Eye (tissue), 1 donor: ENCODE results near the gene ZIC4.

ENCODE experiments used
- DNase-seq: peaks from one replicate; pipeline ENCODE4 v3.0.0-alpha.2; 2015

ZIC4 gene

DNA sequence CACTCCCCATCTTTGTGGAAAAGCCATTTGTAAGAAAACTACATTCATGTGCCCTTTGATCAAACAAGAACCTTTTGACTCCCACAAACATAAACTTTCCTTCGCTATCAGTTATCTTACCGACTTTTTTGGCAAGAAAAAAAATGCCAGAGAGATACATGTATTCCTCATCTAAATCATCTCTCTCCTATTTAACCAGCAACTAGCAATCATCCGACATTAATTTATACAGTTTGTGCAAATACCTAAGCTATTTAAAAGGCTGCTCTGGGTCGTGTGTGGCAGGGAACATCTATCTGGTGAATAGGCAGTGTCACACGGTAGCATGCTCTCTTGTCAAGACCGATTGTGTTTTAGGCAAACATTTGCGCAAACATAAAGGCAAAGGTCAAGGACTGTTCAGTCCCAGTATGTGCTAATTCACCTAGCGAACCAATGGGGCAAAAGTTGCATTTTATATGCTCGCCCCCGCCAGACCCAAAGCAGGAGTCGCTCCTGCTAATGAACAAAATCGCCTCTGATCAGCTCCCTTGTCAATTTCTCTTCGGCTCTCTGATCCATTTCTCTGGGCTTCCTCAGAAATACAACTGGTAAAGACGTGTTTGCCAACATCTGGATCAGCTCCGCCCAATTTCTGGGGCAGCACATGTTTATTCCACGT lies 37.7 kb downstream of the ZIC4 start:
- peak; percentile 72 for DNase-seq

DNA sequence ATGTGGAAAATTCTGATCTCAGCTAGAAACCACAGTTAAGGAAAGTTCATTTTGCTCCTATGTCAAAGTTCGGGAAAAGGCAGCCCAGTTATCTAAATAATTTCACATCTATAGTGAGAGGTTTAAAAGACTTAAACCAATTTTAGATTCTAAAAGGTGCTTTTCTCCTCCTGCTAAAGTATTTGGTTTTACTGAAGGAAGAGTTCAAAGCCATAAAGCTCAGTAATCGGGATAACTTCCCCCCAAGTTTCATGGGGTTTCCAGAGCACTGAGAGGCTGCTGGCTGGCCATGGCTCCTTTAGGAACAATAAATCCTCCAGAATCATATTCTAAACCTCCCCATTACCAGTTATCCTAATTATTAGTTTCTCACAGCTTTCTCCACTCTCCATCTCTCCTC lies 38.2 kb downstream of the ZIC4 start:
- no peak for DNase-seq

DNA sequence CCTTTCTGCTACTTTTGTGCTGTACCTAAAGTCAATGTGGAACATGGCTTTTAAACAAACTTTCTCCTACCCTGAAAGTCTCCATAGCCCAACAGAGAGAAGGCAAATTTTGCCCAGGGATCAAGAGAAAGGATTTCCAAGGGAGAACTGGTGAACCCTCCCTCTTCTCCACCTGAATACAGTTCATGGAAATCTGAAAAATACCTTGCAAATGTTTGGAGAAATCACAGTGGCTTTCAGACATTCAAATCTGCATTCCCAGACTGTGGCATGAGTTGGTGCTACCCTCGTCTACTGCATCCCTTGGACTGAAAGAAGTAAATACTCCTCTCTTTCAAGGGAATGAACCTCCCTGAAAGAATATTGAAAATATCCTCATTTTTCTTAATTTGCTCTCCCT lies 38.7 kb downstream of the ZIC4 start:
- DNase-seq = no peak

- no peak for DNase-seq
Measured at GRCh38 chr3:147365196-147366115, 40.9 kb downstream of the ZIC4 start.

DNA sequence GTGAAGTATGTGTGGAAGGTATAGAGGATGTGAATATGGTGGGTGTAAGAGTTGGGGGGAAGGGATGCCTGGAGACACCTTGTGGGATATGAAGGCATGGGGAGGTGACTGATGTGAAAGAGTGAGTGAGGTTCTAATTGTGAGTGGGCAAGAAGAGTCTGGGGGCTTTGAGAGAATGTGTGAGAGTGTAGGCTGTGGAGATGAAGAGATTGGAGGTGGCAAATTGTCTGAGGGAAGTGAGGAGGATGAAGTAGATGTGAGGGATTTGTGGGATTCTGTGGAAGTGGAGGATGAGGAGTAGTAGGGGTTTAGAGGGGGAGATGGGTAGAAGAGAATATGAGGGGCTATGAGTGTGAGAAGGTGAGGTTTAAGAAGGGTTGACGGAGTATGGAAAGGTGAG lies 41.6 kb downstream of the ZIC4 start:
- no peak for DNase-seq

DNA sequence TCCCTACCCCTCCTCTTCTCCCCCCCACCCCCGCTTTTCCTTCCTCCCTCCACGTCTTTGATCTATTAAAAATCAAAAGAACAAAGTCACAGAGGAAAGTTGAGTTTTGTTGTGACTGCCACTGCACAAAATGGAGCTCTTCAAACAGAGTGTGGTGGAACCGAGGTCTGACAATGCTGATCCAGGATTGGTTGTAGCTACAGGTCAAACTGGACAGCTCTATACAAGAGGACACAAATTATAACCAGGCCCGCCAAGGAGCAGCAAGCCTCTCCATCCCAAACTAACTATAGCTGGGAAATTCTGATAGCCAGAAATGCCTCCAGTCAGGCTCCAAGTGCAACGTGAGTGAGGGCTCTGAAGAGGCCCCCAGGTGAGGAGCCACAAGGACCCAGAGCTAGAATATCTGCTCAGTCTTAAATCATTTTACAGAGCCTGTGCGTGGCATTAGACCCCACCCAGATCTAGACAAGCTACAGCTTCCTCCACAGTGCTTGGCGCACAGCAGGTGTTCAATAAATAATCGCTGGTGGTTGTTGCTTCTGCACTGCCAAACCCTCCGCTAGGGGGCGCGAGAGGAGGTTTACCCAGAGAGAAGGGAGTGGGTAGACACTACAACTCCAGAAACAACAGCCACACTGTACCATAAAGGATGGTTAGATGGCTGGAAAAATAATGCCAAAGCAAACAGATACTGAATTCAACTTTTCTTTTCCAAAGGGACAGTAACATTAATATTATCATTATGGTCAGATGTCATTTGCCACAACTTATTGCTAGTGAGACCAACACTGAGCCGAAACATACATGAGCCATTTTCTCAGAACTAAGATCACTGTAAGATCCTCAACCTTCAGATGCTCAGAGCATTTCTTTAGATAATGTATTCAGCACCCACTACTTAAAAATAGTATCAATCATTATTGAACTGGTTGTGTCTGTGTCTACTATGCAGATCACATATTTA lies 44.6 kb downstream of the ZIC4 start:
- peak; percentile 67 for DNase-seq

GRCh38 chr3:147360646-147361453 lies 45.5 kb downstream of the ZIC4 start:
- DNase-seq = peak; percentile 87

- DNase-seq = no peak
Measured at GRCh38 chr3:147360051-147360439, 46.3 kb downstream of the ZIC4 start.

DNA sequence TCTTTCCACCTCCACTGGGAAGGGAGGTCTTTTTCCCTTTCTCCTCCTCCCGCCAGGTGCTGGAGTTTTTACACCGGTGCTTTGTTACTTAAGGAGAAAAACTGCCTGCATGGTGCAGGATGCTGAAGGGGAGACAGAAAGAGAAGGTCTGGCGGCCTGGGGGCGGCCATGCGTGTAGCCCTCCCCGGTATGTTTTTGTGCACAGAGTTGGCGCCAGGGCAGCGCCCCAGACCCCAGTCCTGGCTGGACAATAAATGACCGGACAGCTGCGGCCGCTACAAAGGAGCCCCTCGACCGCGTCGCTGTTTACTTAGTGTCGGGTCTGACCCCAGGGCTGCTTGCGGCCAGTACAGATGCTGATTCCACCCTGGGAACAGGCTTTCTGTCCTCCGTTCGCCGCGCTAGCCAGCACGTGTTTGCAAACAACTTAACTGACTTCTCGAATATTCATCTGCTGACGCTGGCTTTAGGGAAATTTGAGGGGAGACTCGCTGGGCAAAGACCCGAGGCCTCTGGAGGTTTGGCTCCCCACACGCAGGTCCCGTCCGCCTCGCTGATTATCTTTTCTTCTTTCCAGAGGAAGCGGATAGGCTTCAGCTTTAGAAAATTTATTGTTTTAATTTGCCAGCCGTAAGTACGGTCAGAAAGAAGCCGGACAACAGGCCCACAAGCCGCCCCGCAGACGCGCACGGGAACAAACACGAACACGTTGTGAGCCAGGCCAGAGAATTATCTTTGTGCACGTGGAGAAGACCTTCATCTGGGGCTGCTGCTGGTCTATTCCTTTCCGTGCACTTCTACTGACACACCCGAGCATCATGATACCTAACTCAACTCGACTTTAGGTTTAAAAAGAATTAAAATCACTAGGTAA lies 46.9 kb downstream of the ZIC4 start:
- peak; percentile 66 for DNase-seq

- peak; percentile 45 for DNase-seq
Measured at GRCh38 chr3:147358144-147358992, 48.0 kb downstream of the ZIC4 start.

DNA sequence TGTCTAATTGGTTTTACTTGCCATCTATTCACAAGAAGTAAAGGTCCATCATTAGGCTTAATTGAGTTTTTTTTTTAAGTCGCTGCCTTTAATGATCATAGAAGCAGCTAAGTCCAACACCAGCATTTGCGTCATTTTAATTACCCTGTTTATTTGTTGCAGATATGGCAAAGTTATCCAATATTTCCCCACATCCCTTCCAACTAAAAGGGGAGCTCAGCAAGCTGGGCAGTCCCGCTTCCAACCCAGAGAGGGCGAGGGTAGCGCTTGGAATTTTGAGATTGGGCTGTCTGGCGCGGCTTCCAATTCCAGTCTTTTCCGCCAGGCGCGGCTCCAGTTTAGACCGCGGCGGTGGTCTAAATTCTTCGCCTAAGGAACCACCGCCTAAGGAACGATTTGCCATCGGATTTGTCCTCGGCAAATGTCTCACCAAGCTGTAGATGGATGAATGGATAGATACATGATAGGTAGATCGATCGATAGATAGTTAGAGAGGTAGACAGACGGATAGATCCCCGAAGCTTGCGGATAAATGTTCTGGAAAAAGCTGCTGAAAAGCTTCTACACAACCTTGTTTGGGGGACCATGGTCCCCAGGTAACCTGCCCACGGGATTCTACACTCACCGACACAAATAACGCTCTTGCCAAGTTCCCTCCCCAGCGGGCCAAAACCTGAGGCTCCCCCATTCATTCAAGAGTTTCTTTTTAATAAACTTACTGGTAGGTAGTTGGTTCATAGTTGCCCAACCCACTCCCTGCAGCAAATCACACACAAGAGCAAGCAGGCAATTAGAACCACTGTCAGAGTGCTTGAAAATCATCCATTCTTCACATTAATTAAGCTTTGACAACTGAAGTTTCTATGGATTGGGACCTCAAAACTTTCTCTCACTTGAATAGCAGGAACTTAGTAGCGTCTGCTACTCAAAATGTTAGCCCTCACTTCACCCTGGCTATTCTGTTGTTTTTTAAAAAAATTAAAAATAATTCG lies 49.1 kb downstream of the ZIC4 start:
- peak; percentile 79 for DNase-seq

DNA sequence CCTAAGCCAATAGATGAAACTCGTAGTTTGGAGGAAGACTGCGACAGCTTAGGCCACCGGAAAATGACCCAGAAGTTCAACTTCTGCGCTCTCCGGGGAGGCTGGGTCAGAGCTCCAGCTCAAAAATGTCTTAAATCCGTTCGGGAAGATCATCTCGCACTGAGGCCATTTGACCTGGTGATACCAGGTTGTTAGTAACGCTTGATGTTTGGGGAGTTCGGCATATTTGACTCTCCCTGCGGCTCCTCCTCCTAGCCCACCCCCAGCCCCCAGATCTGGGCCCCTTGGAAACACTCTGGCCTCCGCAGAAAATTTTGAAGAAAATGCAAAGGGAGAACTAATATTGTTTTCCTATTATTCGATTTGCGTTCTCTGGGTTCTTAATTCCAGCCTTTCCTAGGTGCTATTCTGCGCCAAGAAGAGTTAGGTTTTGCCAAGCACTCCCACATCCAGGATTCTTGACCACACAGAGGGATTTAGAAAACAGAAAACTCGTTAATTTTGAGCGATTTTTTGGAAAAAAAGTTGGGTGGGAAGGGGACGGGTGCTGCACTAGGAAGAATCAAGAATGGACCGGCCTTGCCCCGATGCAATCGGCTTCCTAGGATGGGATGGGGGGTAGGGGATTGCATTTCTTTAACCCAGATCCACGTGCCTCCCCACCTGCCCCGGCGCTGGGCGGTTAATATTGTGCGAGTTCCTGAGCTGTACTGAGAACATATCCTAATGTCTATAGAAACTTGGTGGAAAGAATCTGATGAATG lies 50.0 kb downstream of the ZIC4 start:
- DNase-seq = peak; percentile 67

GRCh38 chr3:147355753-147356090 lies 50.6 kb downstream of the ZIC4 start:
- no peak for DNase-seq

DNA sequence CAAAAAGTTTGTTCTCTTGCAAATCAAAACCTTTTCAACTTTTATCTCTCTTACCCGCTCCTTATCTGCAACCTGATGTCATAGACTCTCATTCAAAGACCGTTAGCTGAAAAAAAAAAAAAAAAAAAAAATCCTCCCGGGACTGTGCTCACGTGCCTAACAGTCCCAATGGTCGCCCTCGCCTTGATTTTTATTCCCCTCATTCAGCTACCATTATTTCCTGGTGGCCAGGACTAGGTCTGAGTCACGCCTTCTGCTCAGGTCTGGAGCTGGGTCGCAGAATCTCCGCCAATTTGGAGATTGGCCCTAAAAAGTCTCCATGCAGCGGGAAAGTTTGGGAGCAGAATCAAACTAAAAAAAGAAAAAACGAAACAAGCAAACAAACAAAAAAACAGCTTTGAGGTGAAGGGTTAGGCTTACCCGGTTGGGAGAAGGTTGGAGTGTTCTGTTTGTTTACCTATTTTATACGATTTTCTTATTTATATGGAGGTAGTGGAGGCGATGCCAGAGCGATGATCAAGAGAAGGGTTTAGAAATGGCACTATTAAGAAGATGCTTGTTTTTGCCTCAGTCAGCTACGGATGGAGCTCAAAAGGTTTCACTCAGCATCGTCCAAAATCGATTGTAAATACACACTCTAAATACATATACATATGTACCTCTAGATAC lies 51.1 kb downstream of the ZIC4 start:
- DNase-seq = peak; percentile 52

- DNase-seq = peak; percentile 72
Measured at GRCh38 chr3:147354623-147355022, 51.7 kb downstream of the ZIC4 start.

DNA sequence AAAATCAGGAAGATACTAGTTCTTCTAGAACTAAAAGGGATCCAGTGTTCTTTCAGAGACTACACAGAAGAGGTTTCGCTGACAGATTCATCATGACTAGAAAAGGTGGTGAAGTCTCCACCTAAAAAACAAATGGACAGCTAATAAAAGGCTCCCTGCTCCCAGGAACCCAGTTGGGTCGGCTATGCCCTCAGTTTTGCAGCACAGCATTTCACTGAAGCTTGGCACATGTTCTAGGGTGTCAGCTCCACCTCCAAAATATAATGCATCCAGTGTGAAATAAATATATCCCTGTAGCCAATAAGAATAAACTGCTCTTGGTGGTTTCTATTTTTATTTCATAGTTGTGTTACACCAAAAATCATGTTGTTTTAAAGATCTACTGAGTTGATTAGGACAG lies 55.0 kb downstream of the ZIC4 start:
- DNase-seq = no peak

- DNase-seq = no peak
Measured at GRCh38 chr3:147348976-147349375, 57.4 kb downstream of the ZIC4 start.

DNA sequence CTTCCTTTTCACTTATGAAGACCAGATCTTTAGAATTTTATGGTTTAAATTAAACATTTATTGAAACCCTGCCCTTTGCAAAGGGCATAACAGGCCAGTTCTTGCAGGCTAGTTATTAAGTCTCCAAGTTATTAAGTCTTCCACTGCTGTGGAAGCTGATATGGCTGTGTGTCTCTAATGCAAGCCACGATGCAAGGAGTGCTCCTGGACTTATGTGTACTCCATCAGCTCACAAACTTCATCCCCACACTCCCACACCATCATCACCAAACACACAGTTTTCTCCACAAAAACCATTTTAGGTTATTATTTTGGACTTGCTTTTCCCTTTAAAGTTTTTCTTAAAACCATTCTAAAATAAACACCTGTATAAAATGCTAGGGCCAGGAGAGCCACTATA lies 62.4 kb downstream of the ZIC4 start:
- DNase-seq = no peak
